NCI-H446 (cell line): ENCODE results near the gene KIR2DL1.
"Not testable (repeated sequence)": the region's sequence is repeated elsewhere in the genome, so short reads cannot be mapped to it uniquely, and the experiment has no call there.

Experiments
- DNase-seq, 2 experiments: peaks; one replicate each; lab custom pipeline; 2025; lab: John Stamatoyannopoulos, UW

KIR2DL1 gene

GRCh38 chr19:54817670-54818536 is 48.3 kb downstream of the KIR2DL1 start:
- no peak for DNase-seq

GRCh38 chr19:54824416-54824815 is 54.8 kb downstream of the KIR2DL1 start:
- DNase-seq = not testable (repeated sequence)

DNA sequence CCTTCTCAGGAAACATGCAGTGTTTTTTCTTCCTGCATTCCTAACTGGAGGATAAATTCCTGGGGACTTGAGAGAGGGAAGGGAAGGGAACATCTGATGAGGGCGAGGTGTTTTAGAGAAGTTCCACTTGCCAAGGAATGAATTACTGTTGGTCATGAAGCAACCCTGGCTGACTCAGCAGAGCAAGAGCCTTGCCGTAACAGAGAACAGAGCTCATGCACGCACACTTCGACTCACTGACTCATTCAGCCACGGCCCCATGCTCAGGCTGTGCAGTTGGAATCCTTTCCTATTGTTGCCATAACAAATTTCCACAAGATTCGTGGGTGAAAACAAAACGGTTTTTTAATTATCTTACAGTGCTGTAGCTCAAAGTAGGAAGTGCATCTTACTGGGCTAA is 55.7 kb downstream of the KIR2DL1 start:
- not testable (repeated sequence) for DNase-seq

DNA sequence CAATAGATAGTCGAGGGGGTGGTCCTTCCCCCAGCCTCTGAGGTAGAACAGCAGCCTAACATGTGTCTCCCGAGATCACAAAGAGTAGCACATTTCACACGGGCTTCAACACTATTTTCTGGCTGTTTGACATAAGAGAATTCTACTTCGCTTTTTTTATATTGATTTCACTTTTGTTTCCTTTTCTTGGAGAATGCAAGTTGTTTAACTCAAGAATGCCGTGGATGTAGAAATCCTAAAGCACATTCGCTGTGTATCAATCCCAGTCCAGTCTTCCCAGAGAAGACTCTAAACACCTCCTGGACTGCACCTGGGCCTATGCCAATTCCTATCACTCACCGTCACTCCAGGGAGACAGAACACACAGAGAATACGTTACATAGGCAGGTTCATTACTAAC is 58.5 kb downstream of the KIR2DL1 start:
- not testable (repeated sequence) for DNase-seq

GRCh38 chr19:54832496-54832895 is 62.9 kb downstream of the KIR2DL1 start, which contains the start of gene KIR2DS4:
KIR2DS4 (plus strand) TSS chr19:54832676.
- DNase-seq = not testable (repeated sequence)
